ENCODE measurements around the gene PHF5A.

Gene PHF5A

DNA sequence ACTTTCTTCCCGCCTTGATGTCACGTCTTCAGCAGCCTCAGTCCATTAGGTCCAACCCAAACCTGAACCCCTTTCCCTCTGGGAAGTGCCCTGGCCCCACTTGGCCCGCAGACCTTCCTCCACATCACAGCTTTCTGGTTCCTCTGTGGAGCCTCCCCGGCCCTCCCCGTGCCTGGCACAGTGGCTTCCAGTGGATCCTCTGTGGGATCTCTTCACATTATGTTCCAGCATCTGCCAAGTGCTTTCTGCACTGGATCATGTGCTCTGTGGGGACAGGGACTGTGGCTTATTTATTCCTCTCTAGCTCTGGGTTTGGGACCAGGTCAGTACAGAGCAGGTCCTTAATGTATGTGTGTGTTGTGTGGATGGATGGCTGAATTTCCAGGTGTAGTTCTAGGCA lies 44.9 kb upstream of the PHF5A start:
- no peak for TF ChIP-seq TAF1 (IDR thresholded peaks at IDR 0.05; ENCODE audit: borderline replicate concordance, insufficient read depth, low read length)
- TF ChIP-seq, protein P1, sequence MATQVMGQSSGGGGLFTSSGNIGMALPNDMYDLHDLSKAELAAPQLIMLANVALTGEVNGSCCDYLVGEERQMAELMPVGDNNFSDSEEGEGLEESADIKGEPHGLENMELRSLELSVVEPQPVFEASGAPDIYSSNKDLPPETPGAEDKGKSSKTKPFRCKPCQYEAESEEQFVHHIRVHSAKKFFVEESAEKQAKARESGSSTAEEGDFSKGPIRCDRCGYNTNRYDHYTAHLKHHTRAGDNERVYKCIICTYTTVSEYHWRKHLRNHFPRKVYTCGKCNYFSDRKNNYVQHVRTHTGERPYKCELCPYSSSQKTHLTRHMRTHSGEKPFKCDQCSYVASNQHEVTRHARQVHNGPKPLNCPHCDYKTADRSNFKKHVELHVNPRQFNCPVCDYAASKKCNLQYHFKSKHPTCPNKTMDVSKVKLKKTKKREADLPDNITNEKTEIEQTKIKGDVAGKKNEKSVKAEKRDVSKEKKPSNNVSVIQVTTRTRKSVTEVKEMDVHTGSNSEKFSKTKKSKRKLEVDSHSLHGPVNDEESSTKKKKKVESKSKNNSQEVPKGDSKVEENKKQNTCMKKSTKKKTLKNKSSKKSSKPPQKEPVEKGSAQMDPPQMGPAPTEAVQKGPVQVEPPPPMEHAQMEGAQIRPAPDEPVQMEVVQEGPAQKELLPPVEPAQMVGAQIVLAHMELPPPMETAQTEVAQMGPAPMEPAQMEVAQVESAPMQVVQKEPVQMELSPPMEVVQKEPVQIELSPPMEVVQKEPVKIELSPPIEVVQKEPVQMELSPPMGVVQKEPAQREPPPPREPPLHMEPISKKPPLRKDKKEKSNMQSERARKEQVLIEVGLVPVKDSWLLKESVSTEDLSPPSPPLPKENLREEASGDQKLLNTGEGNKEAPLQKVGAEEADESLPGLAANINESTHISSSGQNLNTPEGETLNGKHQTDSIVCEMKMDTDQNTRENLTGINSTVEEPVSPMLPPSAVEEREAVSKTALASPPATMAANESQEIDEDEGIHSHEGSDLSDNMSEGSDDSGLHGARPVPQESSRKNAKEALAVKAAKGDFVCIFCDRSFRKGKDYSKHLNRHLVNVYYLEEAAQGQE (IDR thresholded peaks at IDR 0.05; ENCODE audit: insufficient read depth in 1 of 2, low read depth in 2 of 2, low read length in 2 of 2) = no peak

DNA sequence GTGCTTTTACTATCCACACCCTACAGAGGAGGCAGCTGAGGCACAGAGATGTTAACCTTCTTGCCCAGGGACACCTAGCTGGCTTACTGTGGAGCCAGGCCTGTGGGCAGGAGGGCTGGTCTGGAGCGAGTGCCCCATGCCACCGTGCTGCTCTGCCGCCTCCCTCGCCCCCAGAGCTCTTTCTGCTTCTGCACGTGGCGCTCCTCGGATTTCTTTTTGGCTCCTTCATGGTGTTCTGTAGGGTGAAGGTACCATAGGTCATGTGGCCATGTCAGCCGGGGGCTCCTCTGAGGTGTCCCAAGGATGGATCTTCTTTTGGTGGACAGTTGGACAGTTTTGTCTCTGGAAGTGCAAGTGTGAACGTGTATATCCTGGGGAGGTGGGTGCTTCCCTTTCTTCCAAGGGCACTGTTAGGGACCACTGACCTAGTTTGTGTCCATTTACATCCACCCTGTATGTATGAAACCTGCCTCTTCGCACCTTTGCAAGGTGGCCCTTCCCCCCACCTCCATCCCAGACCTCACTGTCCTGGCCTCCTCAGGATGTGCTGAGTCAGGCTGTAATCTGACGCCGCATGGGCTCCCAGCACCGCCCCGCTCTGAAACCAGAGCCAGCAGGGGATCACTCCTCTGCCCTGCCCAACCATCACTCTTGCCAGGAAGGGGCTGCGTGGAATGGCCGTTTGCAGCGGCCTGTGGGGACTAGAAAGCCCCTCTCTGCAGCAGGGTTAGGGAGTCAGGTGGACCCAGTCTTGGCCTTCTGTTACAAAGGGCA lies 44.1 kb upstream of the PHF5A start:
- TF ChIP-seq, protein P1 (IDR thresholded peaks at IDR 0.05; ENCODE audit: insufficient read depth in 1 of 2, low read depth in 2 of 2, low read length in 2 of 2) = no peak
- TF ChIP-seq SIN3A (IDR thresholded peaks at IDR 0.05; ENCODE audit: borderline replicate concordance, insufficient read depth, low read length) = no peak
- no peak for TF ChIP-seq TAF1 (IDR thresholded peaks at IDR 0.05; ENCODE audit: borderline replicate concordance, insufficient read depth, low read length)
- no peak for TF ChIP-seq POLR2AphosphoS5 (IDR thresholded peaks at IDR 0.05; ENCODE audit: low read depth, low read length)
- TF ChIP-seq FOXP2 (optimal IDR thresholded peaks at IDR 0.05; ENCODE audit: borderline replicate concordance, extremely low read depth, extremely low read length, insufficient read depth) = peak; percentile 30

DNA sequence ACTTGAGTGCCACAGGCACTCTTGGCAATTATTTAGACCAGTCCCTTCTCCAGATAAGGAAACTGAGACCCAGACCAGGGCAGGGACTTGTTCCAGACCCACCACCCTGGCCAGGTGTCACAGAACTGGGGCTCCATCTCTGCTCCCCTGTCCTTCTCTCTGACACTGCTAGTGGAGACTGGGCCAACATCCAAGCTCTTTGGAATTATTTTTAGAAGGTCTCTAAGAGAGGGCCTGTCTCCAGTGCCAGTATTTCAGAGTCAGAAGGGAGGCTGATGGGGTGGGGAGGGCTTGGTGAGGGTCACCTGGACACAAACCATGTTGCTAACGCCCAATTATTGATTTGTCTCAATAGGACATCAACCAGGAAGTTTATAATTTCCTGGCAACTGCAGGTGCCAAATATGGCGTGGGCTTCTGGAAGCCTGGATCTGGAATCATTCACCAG lies 43.1 kb upstream of the PHF5A start:
- TF ChIP-seq SIN3A (IDR thresholded peaks at IDR 0.05; ENCODE audit: borderline replicate concordance, insufficient read depth, low read length) (no peak), TAF1 (IDR thresholded peaks at IDR 0.05; ENCODE audit: borderline replicate concordance, insufficient read depth, low read length) (no peak), FOXP2 (optimal IDR thresholded peaks at IDR 0.05; ENCODE audit: borderline replicate concordance, extremely low read depth, extremely low read length, insufficient read depth) (no peak), POLR2AphosphoS5 (IDR thresholded peaks at IDR 0.05; ENCODE audit: low read depth, low read length) (no peak)
- TF ChIP-seq, protein P1 (IDR thresholded peaks at IDR 0.05; ENCODE audit: insufficient read depth in 1 of 2, low read depth in 2 of 2, low read length in 2 of 2) = no peak

DNA sequence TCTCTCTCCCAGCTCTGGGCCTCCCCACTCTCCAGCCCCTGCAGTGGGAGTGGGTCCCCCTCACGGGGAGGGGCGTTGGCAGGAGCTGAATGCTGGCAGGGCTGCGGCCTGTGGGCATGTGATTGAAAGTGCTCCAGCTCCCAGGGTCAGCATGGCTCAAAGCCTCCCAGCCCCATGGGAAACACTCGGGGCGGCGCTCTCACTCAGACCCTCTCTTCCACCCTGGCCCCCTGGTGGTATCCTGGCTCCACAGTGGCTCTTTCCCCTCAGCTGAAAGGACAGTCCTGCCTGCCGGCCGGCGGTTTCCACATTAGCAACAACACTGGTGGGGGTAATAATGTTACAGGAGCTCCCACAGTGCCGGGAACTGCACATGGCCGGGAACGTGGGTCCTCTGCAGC lies 40.3 kb upstream of the PHF5A start:
- no peak for TF ChIP-seq POLR2AphosphoS5 (IDR thresholded peaks at IDR 0.05; ENCODE audit: low read depth, low read length)
- TF ChIP-seq, protein P1 (IDR thresholded peaks at IDR 0.05; ENCODE audit: insufficient read depth in 1 of 2, low read depth in 2 of 2, low read length in 2 of 2) = no peak
- no peak for TF ChIP-seq TAF1 (IDR thresholded peaks at IDR 0.05; ENCODE audit: borderline replicate concordance, insufficient read depth, low read length)
- TF ChIP-seq SIN3A (IDR thresholded peaks at IDR 0.05; ENCODE audit: borderline replicate concordance, insufficient read depth, low read length) = no peak
- TF ChIP-seq FOXP2 (optimal IDR thresholded peaks at IDR 0.05; ENCODE audit: borderline replicate concordance, extremely low read depth, extremely low read length, insufficient read depth) = no peak
